ENCODE data around the gene SPEF2.
A peak's percentile ranks its signal among the peaks of the same experiment; 100 is the strongest.

SPEF2 gene

GRCh38 chr5:35626553-35626952, 8.9 kb downstream of the SPEF2 start:
- intact Hi-C loops (cut with micrococcal nuclease): no loop called here
- H3K36me3 Mint-ChIP-seq (ENCODE audit: low read depth): peaks cover 18% of the 10 kb centered on the region
- H3K9me3 Mint-ChIP-seq: peaks cover 11% of the 10 kb centered on the region
- no peak overlapping the region for H3K4me3 Mint-ChIP-seq
- H3K4me1 Mint-ChIP-seq (ENCODE audit: low read depth): peaks cover 17% of the 10 kb centered on the region
- H3K27ac Mint-ChIP-seq: no peak overlapping the region
- H3K27me3 Mint-ChIP-seq: no peaks in the 10 kb centered on the region

- H3K9me3 Mint-ChIP-seq: peaks cover 49% of the 10 kb centered on the region
- H3K4me3 Mint-ChIP-seq: no peak overlapping the region
- no peaks in the 10 kb centered on the region for H3K27me3 Mint-ChIP-seq
- no peak overlapping the region for H3K27ac Mint-ChIP-seq
- intact Hi-C loops (cut with micrococcal nuclease): no loop called here
- H3K4me1 Mint-ChIP-seq (ENCODE audit: low read depth): no peaks in the 10 kb centered on the region
- peaks cover 43% of the 10 kb centered on the region for H3K36me3 Mint-ChIP-seq (ENCODE audit: low read depth)
These were observed 16.7 kb downstream of the SPEF2 start for GRCh38 chr5:35634326-35634725.

- intact Hi-C loops (cut with micrococcal nuclease): no loop called here
- Mint-ChIP-seq H3K27ac (no peak overlapping the region), H3K27me3 (no peaks in the 10 kb centered on the region), H3K4me1 (ENCODE audit: low read depth) (peaks cover 5% of the 10 kb centered on the region), H3K36me3 (ENCODE audit: low read depth) (peaks cover 7% of the 10 kb centered on the region), H3K4me3 (no peak overlapping the region), H3K9me3 (no peaks in the 10 kb centered on the region)
These were observed 23.0 kb downstream of the SPEF2 start for GRCh38 chr5:35640623-35641022.

GRCh38 chr5:35644543-35644942, 26.9 kb downstream of the SPEF2 start:
- intact Hi-C loops (cut with micrococcal nuclease): no loop called here
- Mint-ChIP-seq H3K36me3 (ENCODE audit: low read depth) (peaks cover 7% of the 10 kb centered on the region), H3K27me3 (no peaks in the 10 kb centered on the region), H3K4me1 (ENCODE audit: low read depth) (peaks cover 5% of the 10 kb centered on the region), H3K27ac (no peak overlapping the region), H3K9me3 (no peaks in the 10 kb centered on the region), H3K4me3 (no peak overlapping the region)

- Mint-ChIP-seq H3K27ac (no peak overlapping the region), H3K9me3 (no peaks in the 10 kb centered on the region), H3K36me3 (ENCODE audit: low read depth) (peaks cover 4% of the 10 kb centered on the region), H3K4me3 (no peak overlapping the region), H3K4me1 (ENCODE audit: low read depth) (peaks cover 5% of the 10 kb centered on the region), H3K27me3 (no peaks in the 10 kb centered on the region)
- intact Hi-C loops (cut with micrococcal nuclease): no loop called here
These were observed 29.5 kb downstream of the SPEF2 start for GRCh38 chr5:35647128-35647527.

- peaks cover 5% of the 10 kb centered on the region for H3K4me1 Mint-ChIP-seq (ENCODE audit: low read depth)
- no peaks in the 10 kb centered on the region for H3K27me3 Mint-ChIP-seq
- no peak overlapping the region for H3K4me3 Mint-ChIP-seq
- no peak overlapping the region for H3K27ac Mint-ChIP-seq
- no peaks in the 10 kb centered on the region for H3K36me3 Mint-ChIP-seq (ENCODE audit: low read depth)
- no peaks in the 10 kb centered on the region for H3K9me3 Mint-ChIP-seq
- intact Hi-C loops (cut with micrococcal nuclease): no loop called here
These were observed 30.0 kb downstream of the SPEF2 start for GRCh38 chr5:35647712-35648111.

- H3K4me1 Mint-ChIP-seq (ENCODE audit: low read depth): peaks cover 6% of the 10 kb centered on the region
- H3K36me3 Mint-ChIP-seq (ENCODE audit: low read depth): no peaks in the 10 kb centered on the region
- H3K4me3 Mint-ChIP-seq: no peak overlapping the region
- no peak overlapping the region for H3K27ac Mint-ChIP-seq
- intact Hi-C loops (cut with micrococcal nuclease): loop anchor here (1.0 to 2.0 kb wide), 2 partner anchors 126 to 275 kb away; no protein-coding TSS in a partner anchor
- no peaks in the 10 kb centered on the region for H3K27me3 Mint-ChIP-seq
- H3K9me3 Mint-ChIP-seq: no peaks in the 10 kb centered on the region
These were observed 33.5 kb downstream of the SPEF2 start for GRCh38 chr5:35651002-35651756.

- no peak overlapping the region for H3K27ac Mint-ChIP-seq
- peaks cover 2% of the 10 kb centered on the region for H3K9me3 Mint-ChIP-seq
- no peaks in the 10 kb centered on the region for H3K36me3 Mint-ChIP-seq (ENCODE audit: low read depth)
- intact Hi-C loops (cut with micrococcal nuclease): no loop called here
- H3K27me3 Mint-ChIP-seq: no peaks in the 10 kb centered on the region
- no peak overlapping the region for H3K4me3 Mint-ChIP-seq
- H3K4me1 Mint-ChIP-seq (ENCODE audit: low read depth): peaks cover 6% of the 10 kb centered on the region
These were observed 39.1 kb downstream of the SPEF2 start for GRCh38 chr5:35656721-35657120.

- peaks cover 7% of the 10 kb centered on the region for H3K36me3 Mint-ChIP-seq (ENCODE audit: low read depth)
These were observed 40.2 kb downstream of the SPEF2 start for GRCh38 chr5:35657877-35658276.

GRCh38 chr5:35659556-35659955, 41.9 kb downstream of the SPEF2 start:
- intact Hi-C loops (cut with micrococcal nuclease): no loop called here
- Mint-ChIP-seq H3K9me3 (peaks cover 30% of the 10 kb centered on the region), H3K4me1 (ENCODE audit: low read depth) (peaks cover 13% of the 10 kb centered on the region), H3K36me3 (ENCODE audit: low read depth) (peaks cover 7% of the 10 kb centered on the region), H3K4me3 (no peak overlapping the region), H3K27me3 (no peaks in the 10 kb centered on the region), H3K27ac (no peak overlapping the region)

More at GRCh38 chr5:35657877-35658276, 40.2 kb downstream of the SPEF2 start:
- Mint-ChIP-seq H3K9me3 (peaks cover 14% of the 10 kb centered on the region), H3K27me3 (no peaks in the 10 kb centered on the region), H3K27ac (no peak overlapping the region), H3K4me3 (no peak overlapping the region), H3K4me1 (ENCODE audit: low read depth) (peaks cover 6% of the 10 kb centered on the region)
- intact Hi-C loops (cut with micrococcal nuclease): no loop called here

- H3K36me3 Mint-ChIP-seq (ENCODE audit: low read depth): peaks cover 7% of the 10 kb centered on the region
- peaks cover 31% of the 10 kb centered on the region for H3K9me3 Mint-ChIP-seq
- no peak overlapping the region for H3K27ac Mint-ChIP-seq
- no peaks in the 10 kb centered on the region for H3K27me3 Mint-ChIP-seq
- intact Hi-C loops (cut with micrococcal nuclease): no loop called here
- H3K4me3 Mint-ChIP-seq: no peak overlapping the region
- H3K4me1 Mint-ChIP-seq (ENCODE audit: low read depth): peaks cover 22% of the 10 kb centered on the region
These were observed 42.8 kb downstream of the SPEF2 start for GRCh38 chr5:35660451-35660850.

- Mint-ChIP-seq H3K27ac (peak overlapping the region; percentile 69), H3K4me3 (peak overlapping the region; percentile 28), H3K27me3 (no peaks in the 10 kb centered on the region), H3K4me1 (ENCODE audit: low read depth) (peaks cover 19% of the 10 kb centered on the region), H3K9me3 (peaks cover 31% of the 10 kb centered on the region), H3K36me3 (ENCODE audit: low read depth) (peaks cover 7% of the 10 kb centered on the region)
- intact Hi-C loops (cut with micrococcal nuclease): no loop called here
These were observed 46.9 kb downstream of the SPEF2 start for GRCh38 chr5:35664584-35664983.

- intact Hi-C loops (cut with micrococcal nuclease): no loop called here
- peaks cover 31% of the 10 kb centered on the region for H3K9me3 Mint-ChIP-seq
- H3K4me1 Mint-ChIP-seq (ENCODE audit: low read depth): peaks cover 19% of the 10 kb centered on the region
- peak overlapping the region; percentile 69 for H3K27ac Mint-ChIP-seq
- H3K36me3 Mint-ChIP-seq (ENCODE audit: low read depth): peaks cover 7% of the 10 kb centered on the region
- H3K4me3 Mint-ChIP-seq: no peak overlapping the region
- H3K27me3 Mint-ChIP-seq: no peaks in the 10 kb centered on the region
These were observed 47.4 kb downstream of the SPEF2 start for GRCh38 chr5:35665096-35665495.

- Mint-ChIP-seq H3K27ac (no peak overlapping the region), H3K27me3 (no peaks in the 10 kb centered on the region), H3K4me1 (ENCODE audit: low read depth) (peaks cover 19% of the 10 kb centered on the region), H3K36me3 (ENCODE audit: low read depth) (no peaks in the 10 kb centered on the region), H3K4me3 (no peak overlapping the region), H3K9me3 (peaks cover 13% of the 10 kb centered on the region)
- intact Hi-C loops (cut with micrococcal nuclease): no loop called here
These were observed 50.7 kb downstream of the SPEF2 start for GRCh38 chr5:35668319-35668718.

- no peak overlapping the region for H3K4me3 Mint-ChIP-seq
- H3K36me3 Mint-ChIP-seq (ENCODE audit: low read depth): no peaks in the 10 kb centered on the region
- peaks cover 19% of the 10 kb centered on the region for H3K4me1 Mint-ChIP-seq (ENCODE audit: low read depth)
- H3K9me3 Mint-ChIP-seq: peaks cover 8% of the 10 kb centered on the region
- intact Hi-C loops (cut with micrococcal nuclease): no loop called here
- H3K27me3 Mint-ChIP-seq: no peaks in the 10 kb centered on the region
- H3K27ac Mint-ChIP-seq: no peak overlapping the region
These were observed 51.1 kb downstream of the SPEF2 start for GRCh38 chr5:35668794-35669193.
